RPMI7951 (cell line): ENCODE data around the gene HS3ST5. TPM values are rescaled to one million over a fixed set of nuclear protein-coding genes. Genes with fewer than 3 reads are reported as not detected.
"Not testable (repeated sequence)": the region's sequence is repeated elsewhere in the genome, so short reads cannot be mapped to it uniquely, and the experiment has no call there.

ENCODE experiments used
- DNase-seq: peaks from one replicate; pipeline ENCODE4 v3.0.0-alpha.2; 2012; ENCODE audit warnings: low read depth
- total RNA-seq: library from RNA; depleted of rRNA; stranded (reverse); fragments of >200 nt; shearing (Covaris generic); gene quantifications from 2 replicates; pipeline ENCODE4 v1.2.3, GENCODE V29; 2014

Gene HS3ST5
- total RNA-seq, 1 experiment from 2014 or later = not detected

DNA sequence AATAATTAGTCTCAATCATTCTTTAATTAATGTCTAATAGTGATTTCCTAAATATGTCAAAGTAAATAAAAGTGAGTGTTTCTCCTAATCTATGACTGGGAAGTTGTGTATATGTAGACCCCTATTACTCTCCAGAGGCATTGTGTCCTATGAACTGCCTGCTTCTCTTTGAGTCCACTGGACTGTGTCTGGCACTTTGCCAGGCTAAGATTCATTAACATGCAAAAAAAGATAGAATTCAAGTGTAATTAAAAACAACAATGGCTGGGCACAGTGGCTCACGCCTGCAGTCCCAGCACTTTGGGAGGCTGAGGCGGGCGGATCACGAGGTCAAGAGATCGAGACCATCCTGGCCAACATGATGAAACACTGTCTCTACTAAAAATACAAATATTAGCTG is 298.3 kb downstream of the HS3ST5 start:
- DNase-seq = not testable (repeated sequence)

DNA sequence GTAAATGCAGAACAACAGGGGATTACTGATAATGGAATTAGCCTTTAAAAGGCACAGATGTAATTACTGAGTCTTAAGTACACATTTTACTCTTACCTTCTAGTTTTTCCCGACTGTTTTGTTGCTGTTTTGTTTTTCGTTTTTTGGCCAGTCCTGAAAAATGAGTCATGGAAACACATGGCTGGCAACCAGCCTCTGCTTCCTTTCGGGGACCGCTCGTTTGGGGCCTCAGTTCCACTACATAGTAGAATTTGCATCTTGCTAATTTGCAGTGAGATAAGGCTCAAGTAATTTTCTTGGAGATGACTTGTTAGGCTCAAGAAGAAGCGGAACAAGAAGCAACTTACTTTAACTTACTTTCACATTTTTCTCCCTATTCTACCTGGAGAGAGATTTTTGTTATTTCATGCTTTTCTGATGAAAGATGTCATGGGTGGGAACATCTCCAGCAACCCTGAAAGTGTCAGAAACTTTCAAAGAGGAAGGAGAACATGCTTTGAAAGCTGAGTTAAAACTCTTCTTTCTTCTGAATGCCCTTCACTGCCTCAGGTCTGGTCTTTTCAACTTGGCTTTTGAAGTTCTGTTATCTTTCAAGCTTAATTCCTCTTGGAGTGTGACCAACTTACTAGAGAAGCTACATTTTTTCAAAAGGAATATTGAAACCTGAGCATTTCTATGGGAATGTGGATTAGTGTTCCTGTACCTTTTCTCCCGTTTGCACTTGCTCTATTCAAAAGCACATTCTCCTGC is 300.4 kb downstream of the HS3ST5 start:
- DNase-seq = peak; percentile 13

DNA sequence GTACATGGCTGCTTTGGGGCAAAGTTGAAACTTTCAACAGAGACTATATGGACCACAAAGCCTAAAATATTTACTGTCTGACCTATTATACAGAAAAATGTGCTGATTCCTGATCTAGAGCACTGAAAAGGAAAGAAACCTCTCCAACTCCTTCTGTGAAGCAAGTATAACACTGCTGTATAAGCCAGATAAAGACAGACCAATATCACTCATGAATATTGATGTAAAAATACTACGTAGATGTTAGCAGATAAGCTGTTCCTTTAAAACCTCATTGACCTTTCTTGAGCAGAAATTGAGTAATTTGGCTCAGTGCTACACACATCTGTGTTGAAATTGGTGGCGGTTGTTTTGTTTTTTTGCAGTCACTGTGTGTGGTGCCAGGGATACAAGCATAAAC is 302.0 kb downstream of the HS3ST5 start:
- no peak for DNase-seq

DNA sequence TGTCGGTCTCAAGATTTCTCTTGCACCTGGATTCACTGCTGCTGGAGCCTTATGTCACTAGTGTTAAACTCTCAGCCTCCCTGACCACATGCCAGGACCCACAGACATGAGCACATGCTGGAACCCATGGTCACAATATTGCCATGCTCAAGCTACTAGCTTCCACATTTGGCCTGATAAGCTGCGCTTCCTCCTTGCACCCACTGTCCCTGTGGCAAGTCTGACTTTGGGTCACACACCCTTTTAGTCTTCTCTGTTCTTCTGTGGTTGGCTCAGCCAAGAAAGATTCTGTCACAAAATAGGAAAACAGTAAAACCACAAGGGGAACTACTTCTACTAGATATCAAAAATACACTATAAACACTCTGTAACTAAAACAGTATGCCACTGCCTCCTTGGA is 303.0 kb downstream of the HS3ST5 start:
- DNase-seq = no peak

DNA sequence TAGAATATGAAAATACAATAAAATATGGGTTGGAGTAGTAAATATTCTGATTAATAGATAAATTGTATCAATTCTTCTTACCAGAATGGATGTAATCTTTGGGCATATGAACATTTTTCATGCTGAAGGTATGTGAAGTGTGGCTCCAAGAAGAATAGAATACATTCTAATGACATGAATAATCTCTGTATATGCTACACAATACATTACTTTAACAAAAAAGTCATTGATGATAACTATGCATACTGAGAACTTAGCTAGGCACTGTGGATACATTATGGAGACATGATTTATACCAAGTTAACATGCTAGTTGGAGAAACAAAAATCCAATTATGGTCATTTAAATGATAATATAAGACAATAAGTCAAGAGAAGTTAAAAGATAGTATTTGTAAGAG is 309.2 kb downstream of the HS3ST5 start:
- DNase-seq = no peak

DNA sequence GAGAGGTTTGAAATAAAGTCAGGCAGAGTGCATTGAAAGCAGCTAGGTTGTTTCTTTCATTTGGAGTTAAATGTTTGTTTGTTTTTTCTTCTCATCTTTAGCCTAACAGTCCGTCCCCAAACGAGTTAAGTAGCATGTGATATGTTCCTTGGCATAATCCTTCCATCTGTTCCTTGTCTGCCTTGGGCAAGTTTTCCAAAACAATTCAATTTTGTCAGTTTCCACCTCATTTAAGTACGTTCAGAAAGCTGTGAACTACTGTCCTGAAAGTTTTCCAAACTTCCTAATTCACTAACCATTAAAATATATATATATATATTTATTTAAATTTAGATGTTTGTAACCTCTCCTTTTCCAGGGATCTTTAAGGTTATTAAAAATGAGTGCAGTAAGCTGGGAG is 310.1 kb downstream of the HS3ST5 start:
- DNase-seq = no peak

DNA sequence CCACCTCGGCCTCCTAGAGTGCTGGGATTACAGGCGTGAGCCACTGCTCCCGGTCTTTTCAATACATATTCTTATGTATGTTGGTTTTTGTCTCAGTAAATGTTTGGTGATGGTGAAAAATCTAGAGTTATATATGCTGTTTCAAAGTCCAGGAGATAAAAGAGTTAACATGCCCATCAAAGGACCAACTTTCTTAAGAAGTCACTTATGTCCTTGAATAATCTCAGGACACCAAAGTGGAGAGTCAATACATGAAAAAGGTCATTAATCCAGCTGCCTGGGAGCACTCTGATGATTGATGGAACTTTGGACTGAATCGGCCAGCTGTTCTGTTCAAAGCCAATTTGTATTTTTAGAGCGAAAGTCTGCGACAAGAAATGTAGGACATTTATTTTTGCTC is 312.1 kb downstream of the HS3ST5 start:
- DNase-seq = no peak

DNA sequence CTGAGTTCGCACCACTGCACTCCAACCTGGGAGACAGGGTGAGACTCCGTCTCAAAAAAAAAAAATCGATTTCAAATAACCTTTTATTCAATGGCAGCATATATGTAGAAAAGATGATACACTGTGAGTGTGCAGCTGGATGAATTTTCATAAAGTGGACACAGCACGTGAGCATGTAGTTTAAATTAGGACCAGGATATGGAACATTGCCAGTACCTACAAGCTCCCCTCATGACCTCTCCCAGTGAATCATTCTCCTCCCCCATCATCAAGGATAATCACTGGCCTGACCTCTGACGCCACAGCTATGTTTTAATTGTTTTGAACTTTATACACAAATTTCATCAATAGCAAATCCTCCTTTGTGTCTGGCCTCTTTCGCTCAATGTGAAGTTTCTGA is 318.1 kb downstream of the HS3ST5 start:
- DNase-seq = peak; percentile 30

DNA sequence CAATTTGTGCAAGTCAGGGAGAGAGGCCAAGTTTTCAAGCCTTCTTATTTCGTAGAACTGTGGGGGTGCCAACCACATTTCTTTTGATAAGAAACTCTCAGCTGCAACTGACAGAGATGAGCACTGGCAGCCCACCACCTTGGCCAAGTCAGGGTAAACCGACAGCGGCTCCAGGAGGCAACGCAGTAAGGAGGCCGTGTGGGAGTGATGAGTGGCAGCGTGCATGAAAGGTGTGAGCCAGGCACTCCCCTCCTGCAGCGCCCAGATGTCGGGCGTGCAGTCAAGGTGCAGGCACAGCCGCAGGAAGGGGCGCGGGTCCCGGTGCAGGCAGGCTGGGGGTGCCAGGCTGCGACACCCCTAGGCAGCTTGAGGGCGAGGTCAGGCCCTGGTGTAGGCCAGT is 322.6 kb downstream of the HS3ST5 start:
- no peak for DNase-seq

DNA sequence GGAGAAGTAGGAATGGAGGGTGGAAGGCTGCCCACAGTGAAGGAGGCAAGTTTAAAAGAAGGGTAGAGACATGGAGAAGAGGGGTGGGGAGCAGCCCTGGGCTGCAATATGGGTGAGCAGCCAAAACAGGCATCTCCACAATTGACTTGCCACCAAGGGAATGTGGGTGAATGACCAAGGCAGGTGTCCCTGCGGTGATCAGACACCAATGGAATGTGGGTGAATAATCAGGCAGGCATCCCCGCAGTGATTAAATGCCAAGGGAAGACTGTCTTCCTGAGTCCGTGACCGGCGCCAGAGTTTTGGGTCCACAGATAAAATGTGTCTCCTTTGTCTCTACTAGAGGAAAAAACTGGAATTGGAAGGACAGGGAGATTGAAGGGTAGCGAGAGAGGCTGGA is 325.7 kb downstream of the HS3ST5 start:
- peak; percentile 70 for DNase-seq

DNA sequence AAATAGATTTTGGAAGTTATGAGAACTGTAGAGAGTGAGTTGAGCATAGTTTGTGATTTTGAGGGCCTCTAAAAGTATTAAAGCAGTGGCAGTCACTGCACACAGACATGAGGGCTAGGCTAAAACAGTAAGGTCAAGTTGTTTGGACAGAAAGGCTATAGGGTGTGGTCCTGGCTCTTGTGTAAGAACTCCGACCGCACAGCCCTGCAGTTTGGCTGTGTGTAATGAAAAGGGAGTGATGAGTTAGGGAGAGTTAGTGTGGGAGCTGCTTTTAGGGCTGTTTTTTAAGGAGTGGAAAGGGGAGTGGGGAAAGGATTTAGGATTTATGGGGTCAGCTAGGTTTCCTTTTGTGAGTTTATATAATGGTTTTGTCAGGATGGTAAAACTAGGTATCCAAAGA is 328.7 kb downstream of the HS3ST5 start:
- DNase-seq = not testable (repeated sequence)

DNA sequence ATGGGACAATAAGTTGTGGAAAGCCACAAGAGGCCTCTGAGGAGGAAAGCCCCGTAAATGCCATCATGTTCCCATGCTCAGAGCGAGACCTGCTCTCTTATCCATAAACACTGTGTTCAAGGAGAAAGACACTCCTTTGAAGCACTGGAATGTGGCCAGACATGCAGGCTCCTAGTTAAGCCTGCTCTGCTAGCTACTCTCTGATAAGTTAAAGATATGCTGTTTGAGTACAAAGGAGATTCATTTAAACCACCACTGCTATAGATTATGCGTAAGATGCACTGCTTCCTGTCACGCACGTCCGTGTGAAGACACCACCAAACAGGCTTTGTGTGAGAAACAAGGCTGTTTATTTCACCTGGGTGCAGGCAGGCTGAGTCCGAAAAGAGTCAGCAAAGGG is 331.3 kb downstream of the HS3ST5 start:
- not testable (repeated sequence) for DNase-seq

DNA sequence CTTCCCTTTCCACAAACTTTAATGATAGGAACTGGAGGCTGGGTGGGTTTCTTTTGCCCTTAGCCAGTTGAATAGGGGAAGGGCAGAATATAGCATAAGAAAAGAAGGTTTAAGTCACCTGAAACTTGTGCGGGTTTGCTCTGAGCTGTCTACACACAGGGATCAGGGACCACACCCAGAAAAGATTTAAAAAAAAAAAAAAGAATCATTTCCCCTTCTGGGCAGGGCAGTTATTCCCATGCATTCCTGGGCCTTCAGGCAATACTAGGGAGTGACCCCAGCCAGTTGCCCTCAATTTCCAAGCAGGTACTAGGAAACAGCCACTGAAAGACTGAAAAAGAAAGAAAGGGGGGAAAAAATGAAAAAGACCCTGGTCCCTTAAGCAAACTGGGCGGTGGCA is 332.3 kb downstream of the HS3ST5 start:
- DNase-seq = no peak

DNA sequence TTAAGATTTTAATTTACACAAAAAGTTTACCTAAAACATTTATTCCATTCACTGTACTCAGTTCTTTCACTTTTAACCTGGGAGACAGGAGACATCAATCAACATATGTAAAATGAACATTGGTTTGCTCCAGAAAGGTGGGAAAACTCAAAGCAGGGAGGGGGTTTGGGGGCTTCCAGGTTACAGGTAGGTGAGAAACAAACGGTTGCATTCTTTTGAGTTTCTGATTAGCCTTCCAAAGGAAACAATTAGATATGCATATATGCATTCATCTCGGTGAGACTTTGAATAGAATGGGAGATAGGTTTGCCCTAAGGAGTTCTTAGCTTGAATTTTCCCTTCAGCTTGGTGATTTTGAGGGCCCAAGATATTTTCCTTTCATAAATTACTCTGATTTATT is 333.6 kb downstream of the HS3ST5 start:
- no peak for DNase-seq

DNA sequence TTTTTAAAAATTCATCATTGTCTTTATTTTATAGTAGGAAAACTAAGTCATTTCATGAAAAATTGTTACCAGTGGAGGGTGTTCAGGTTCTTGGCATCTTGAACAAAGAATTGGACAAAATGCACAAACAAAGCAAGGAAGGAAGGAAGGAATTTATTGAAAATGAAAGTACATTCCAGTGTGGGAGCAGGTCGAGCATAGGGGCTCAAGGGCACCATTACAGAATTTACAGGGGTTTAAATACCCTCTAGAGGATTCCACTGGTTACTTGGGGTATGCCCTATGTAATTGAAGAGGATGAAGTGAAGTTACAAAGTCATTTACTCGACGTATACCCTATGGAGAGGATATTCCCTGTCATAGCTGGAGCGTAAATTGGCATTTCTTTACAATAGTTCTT is 334.5 kb downstream of the HS3ST5 start:
- peak; percentile 28 for DNase-seq

DNA sequence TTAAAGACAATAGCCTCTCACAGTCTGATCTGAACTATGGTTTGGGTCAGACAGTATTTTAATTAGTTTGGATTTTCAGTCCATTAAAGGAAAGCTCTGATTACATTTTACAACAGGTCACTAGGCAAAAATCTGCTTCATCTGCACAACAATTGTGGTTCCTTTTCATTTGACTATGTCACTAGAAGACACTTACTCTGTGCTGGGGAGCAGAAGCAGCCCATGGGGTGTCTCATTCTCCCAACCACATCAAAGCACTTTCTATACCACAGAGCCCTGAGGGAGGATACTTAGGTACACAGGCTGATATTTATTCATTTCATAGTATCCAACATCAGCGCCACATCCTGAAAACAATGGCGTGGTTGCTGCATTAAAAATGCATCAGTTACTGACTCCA is 335.3 kb downstream of the HS3ST5 start:
- peak; percentile 89 for DNase-seq
